AG08395 (cell line): ENCODE data around the gene SRSF2.
"Not testable (repeated sequence)": the region's sequence is repeated elsewhere in the genome, so short reads cannot be mapped to it uniquely, and the experiment has no call there.

Experiments
- DNase-seq: peaks from one replicate; pipeline ENCODE4 v3.0.0; 2012; ENCODE audit warnings: mixed read lengths, low spot score

The SRSF2 gene

GRCh38 chr17:76738468-76738850 lies 1.3 kb upstream of the SRSF2 start:
- no peak for DNase-seq

- DNase-seq: peak; percentile 96
These were observed 741 bp upstream of the SRSF2 start, which contains the start of gene MFSD11 for GRCh38 chr17:76737676-76738467. Gene MFSD11 (plus strand): TSS chr17:76738119. CDS start chr17:76738353, 234 bp downstream.

- peak; percentile 66 for DNase-seq
These were observed 616 bp downstream of the SRSF2 start for GRCh38 chr17:76736349-76737081.

- DNase-seq: no peak
These were observed 1.4 kb downstream of the SRSF2 start for GRCh38 chr17:76735586-76736348.

- no peak for DNase-seq
These were observed 2.1 kb downstream of the SRSF2 start for GRCh38 chr17:76735006-76735405.

GRCh38 chr17:76734080-76734840 lies 2.9 kb downstream of the SRSF2 start:
- DNase-seq: no peak

- no peak for DNase-seq
These were observed 3.5 kb downstream of the SRSF2 start for GRCh38 chr17:76733618-76733957.

- no peak for DNase-seq
These were observed 4.2 kb downstream of the SRSF2 start for GRCh38 chr17:76732734-76733617.

- DNase-seq: not testable (repeated sequence)
These were observed 5.1 kb downstream of the SRSF2 start for GRCh38 chr17:76731800-76732733.

- no peak for DNase-seq
These were observed 9.2 kb downstream of the SRSF2 start for GRCh38 chr17:76727745-76728456.

GRCh38 chr17:76726776-76727718 lies 10.1 kb downstream of the SRSF2 start, which contains the start of gene METTL23:
Gene METTL23 (plus strand): TSS chr17:76726839. CDS start chr17:76729711, 2,872 bp downstream.
- DNase-seq: peak; percentile 75

GRCh38 chr17:76726231-76726775 lies 10.8 kb downstream of the SRSF2 start, which contains the start of gene JMJD6:
Gene JMJD6 (minus strand): TSS chr17:76726606. CDS start chr17:76726475, 131 bp downstream.
- DNase-seq: peak; percentile 95

GRCh38 chr17:76725580-76726230 lies 11.4 kb downstream of the SRSF2 start:
- peak; percentile 48 for DNase-seq

- no peak for DNase-seq
These were observed 13.3 kb downstream of the SRSF2 start for GRCh38 chr17:76723812-76724211.

GRCh38 chr17:76722977-76723376 lies 14.2 kb downstream of the SRSF2 start:
- DNase-seq: not testable (repeated sequence)

- no peak for DNase-seq
These were observed 14.9 kb downstream of the SRSF2 start for GRCh38 chr17:76722279-76722678.

- no peak for DNase-seq
These were observed 15.7 kb downstream of the SRSF2 start for GRCh38 chr17:76721463-76721862.
